Measurements from ENCODE around the gene TNFSF12.

TNFSF12 gene

GRCh38 chr17:7544911-7545310 lies 3.9 kb upstream of the TNFSF12 start:
- no peak for DNase-seq (ENCODE audit: low spot score)

DNA sequence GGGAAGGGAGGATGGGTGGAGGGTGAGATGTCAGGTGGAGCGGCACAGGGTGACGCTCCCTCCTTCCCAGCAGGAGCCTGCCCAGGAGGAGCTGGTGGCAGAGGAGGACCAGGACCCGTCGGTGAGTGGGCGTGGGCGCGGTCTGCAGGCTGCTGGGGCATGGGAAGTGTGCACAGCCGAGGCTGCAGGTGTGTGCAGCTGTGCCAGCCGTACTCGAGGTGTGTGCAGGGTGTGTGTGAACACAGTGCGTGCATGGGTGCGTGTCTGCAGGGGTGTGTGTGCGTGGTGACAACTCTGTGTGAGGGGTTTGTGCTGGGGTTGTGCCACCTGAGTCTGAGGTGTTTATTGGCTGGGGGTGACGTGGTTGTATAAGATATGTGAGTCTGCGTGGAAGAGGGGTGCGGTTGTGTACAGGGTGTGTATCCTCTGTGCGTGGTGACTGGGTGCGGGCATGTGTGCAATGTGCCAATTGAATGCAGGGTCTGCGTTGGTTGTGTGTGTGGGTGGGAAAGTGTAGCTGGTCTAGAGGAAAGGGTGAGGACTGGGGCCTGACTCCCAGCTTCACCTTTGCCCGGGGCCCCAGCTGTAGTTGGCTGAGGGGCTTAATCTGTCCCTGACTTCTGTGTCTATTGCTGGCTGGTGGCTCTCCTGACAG lies 670 bp downstream of the TNFSF12 start:
- DNase-seq (ENCODE audit: low spot score): no peak

GRCh38 chr17:7550344-7550743 lies 1.5 kb downstream of the TNFSF12 start:
- no peak for DNase-seq (ENCODE audit: low spot score)

- DNase-seq (ENCODE audit: low spot score): no peak
Measured at GRCh38 chr17:7551396-7551795, 2.5 kb downstream of the TNFSF12 start.

DNA sequence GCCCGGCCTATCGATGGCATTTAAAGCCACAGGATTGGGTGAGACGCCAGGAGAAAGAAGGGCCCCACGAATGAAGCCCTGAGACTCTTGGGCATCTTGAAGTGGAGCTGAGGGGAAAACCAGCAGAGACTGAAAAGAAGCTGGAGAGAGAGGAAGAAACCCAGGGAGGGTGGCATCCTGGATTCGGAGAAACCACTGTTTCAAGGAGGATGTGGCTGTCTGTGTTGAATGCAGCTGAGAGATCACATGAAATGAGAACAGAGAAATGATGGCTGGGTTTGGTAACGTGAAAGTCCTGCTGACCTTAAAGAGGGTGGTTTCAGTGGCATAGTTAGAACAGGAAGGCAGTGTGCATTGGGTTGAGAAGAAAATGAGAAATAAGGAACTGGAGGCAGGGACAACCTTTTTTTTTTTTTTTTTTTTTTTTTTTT lies 3.8 kb downstream of the TNFSF12 start:
- no peak for DNase-seq (ENCODE audit: low spot score)

GRCh38 chr17:7553356-7553755 lies 4.5 kb downstream of the TNFSF12 start:
- no peak for DNase-seq (ENCODE audit: low spot score)

DNA sequence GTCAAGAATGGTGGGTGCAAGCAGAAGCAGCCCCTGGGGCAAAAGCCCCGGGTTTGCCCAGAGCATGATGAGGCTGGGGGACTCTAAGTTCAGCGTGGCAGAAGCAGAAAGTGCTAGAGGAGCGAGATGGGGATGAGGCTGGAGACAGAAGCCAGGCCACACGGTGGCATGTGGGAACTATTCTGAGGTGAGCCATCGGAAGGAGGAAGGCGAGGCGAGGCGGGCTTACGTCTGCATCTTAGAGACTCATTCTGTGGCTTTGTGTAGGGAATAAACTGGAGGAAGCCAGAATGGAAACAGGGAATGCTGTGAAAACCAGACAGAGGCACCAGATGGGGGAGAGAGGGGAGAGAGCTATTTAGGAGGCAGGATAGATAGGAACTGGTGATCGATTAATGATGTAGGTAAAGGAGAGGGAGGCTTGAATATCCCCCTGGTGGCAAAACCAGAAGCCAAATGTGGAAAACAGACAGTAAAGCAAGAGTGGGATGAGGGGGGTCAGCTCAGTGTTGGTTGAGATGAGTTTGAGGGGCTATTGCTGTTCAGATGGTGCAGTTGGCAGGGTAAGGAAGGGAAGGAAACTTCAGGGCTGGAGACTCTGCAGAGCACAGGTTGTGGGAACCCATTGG lies 6.6 kb downstream of the TNFSF12 start:
- DNase-seq (ENCODE audit: low spot score): no peak

GRCh38 chr17:7556627-7557026 lies 7.8 kb downstream of the TNFSF12 start:
- no peak for DNase-seq (ENCODE audit: low spot score)

- DNase-seq (ENCODE audit: low spot score): no peak
Measured at GRCh38 chr17:7557147-7557764, 8.4 kb downstream of the TNFSF12 start.

DNA sequence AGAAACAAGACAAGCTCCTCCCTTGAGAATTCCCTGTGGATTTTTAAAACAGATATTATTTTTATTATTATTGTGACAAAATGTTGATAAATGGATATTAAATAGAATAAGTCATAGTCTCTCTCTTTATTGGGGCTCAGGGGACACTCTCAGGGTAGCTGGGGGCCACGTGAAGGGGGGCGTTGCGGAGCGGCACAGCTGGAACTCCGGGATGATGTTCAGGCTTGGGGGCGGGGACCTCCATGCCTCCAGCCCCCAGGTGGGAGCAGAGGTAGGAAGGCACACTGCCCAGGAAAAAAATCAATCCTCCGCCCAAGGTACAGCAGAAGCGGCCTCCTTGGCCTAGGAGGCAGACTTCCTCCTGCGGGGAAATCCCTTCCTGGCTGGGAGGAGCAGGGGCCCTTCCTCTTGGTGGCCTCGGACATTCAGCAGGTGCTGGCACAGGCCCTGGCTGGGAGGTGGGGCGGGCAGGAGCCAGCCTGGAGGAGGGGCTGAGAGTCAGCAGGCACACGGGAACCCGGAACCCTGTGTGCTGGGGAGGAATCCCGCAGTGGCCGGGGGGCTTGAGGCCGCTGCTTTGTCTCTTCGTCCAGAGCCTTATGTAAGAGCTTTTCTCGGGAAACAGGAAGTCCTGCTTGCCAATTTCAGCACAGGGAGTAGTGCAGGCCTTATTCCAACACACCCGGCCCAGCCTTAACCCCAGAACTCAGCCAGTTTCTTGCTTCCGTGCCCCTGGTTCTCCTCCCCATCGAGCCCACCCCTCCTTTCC lies 9.1 kb downstream of the TNFSF12 start:
- DNase-seq (ENCODE audit: low spot score): no peak

DNA sequence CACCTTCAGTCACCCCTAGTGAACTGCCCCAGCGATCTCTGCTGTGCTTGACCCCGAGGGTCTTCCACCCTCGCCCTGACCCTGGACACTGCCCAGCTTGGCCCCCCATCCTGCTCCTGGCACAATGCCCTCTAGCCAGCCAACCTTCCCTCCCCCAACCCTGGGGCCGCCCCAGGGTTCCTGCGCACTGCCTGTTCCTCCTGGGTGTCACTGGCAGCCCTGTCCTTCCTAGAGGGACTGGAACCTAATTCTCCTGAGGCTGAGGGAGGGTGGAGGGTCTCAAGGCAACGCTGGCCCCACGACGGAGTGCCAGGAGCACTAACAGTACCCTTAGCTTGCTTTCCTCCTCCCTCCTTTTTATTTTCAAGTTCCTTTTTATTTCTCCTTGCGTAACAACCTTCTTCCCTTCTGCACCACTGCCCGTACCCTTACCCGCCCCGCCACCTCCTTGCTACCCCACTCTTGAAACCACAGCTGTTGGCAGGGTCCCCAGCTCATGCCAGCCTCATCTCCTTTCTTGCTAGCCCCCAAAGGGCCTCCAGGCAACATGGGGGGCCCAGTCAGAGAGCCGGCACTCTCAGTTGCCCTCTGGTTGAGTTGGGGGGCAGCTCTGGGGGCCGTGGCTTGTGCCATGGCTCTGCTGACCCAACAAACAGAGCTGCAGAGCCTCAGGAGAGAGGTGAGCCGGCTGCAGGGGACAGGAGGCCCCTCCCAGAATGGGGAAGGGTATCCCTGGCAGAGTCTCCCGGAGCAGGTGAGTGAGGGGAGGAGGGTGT lies 9.9 kb downstream of the TNFSF12 start, which contains the start of gene TNFSF13:
TNFSF13 (plus strand) TSS at position 207 of the 776 bp plus-strand sequence; CDS start at position 497, 290 bp downstream.
- no peak for DNase-seq (ENCODE audit: low spot score)

DNA sequence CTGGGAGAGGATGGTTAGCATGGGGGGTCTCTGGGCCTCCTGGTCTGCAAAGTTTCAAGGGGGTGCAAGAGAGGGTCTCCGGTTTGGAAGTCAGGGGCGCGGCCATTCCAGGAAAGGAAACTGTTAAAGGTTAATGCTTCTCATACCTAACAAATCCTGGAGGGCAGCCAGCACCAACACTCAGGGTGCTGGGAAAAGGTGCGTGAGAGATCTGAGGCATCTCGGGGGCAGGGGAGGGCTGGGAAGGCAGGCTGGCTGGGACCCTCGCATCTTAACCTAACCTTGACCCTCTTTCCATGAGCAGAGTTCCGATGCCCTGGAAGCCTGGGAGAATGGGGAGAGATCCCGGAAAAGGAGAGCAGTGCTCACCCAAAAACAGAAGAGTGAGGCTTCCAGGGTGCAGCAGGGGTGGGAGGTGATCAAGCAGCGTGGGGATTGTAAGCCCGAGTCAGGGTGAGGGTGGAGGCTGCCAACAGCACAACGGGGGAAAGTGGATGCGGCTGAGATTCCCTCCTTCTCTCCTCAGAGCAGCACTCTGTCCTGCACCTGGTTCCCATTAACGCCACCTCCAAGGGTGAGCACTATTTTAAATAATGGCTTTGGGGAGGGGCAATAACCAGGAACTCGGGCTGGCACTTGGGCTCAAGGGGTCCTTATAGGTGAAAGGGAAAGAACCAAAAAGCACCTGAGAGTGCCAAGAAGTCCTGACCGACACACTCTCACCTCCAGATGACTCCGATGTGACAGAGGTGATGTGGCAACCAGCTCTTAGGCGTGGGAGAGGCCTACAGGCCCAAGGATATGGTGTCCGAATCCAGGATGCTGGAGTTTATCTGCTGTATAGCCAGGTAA lies 10.7 kb downstream of the TNFSF12 start:
- DNase-seq (ENCODE audit: low spot score): no peak

DNA sequence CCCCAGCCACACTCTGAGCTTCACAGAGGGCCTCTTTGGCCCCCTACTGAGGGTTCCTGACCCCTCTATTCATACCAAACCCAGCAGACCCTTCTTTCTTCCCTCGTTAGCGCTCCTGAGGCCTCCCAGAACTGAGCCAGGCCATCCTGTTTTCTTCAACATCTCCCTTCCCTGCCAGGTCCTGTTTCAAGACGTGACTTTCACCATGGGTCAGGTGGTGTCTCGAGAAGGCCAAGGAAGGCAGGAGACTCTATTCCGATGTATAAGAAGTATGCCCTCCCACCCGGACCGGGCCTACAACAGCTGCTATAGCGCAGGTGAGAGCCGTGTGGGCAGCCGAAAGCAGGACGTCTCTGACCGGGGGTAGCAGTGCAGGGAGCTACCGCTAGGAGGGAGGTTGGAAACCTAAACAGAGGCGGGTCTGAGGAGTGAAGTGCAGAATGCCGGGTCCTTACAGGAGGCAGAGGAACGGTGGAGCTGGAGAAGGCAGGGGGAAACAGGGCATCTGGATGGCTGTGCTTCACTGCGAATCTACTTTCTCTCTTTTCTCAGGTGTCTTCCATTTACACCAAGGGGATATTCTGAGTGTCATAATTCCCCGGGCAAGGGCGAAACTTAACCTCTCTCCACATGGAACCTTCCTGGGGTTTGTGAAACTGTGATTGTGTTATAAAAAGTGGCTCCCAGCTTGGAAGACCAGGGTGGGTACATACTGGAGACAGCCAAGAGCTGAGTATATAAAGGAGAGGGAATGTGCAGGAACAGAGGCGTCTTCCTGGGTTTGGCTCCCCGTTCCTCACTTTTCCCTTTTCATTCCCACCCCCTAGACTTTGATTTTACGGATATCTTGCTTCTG lies 11.5 kb downstream of the TNFSF12 start:
- peak; percentile 75 for DNase-seq (ENCODE audit: low spot score)

- peak; percentile 82 for DNase-seq (ENCODE audit: low spot score)
Measured at GRCh38 chr17:7561028-7561575, 12.2 kb downstream of the TNFSF12 start.

DNA sequence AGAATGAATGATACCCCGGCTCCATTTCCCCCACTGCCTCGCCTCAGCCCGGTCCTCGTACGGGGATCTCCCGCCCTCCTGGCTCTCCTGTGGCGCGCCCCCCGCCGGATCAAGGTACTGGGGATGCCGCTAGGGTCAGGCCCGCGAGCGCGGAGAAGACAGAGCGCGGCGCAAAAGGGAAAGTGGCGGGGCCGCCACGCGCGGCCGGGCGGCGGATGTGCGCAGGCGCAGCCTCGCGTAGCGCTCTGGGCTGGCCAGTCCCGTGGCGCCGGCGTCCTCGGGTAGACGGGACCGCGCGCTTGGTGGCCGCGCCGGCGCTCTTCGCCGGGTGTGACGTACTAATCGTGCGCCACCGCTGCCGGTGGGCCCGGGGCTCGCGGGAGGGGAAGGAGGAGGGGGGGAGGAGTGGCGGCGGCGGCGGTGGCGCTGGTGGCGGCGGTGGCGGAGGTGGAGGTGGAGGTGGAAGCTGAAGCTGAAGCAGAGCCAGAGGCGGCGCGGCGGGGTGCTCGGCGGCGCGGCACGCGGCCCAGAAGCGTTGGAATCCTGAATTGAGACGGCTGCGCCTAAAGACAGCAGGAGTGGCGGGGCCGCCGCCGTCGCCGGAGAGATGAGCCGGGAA lies 12.8 kb downstream of the TNFSF12 start, which contains the start of gene SENP3:
SENP3 (plus strand) TSS at position 331 of the 619 bp plus-strand sequence. CDS start 1,158 bp downstream, outside the sequence.
- DNase-seq (ENCODE audit: low spot score): peak; percentile 90

- DNase-seq (ENCODE audit: low spot score): no peak
Measured at GRCh38 chr17:7562208-7562605, 13.3 kb downstream of the TNFSF12 start.

DNA sequence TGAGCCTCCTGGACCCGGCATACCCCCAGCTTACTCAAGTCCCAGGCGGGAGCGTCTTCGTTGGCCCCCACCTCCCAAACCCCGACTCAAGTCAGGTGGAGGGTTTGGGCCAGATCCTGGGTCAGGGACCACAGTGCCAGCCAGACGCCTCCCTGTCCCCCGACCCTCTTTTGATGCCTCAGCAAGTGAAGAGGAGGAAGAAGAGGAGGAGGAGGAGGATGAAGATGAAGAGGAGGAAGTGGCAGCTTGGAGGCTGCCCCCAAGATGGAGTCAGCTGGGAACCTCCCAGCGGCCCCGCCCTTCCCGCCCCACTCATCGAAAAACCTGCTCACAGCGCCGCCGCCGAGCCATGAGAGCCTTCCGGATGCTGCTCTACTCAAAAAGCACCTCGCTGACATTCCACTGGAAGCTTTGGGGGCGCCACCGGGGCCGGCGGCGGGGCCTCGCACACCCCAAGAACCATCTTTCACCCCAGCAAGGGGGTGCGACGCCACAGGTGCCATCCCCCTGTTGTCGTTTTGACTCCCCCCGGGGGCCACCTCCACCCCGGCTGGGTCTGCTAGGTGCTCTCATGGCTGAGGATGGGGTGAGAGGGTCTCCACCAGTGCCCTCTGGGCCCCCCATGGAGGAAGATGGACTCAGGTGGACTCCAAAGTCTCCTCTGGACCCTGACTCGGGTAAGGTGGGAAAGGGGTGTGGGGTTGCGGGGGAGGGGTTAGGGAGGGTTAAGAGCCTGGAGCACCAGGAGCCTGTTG lies 14.4 kb downstream of the TNFSF12 start:
- DNase-seq (ENCODE audit: low spot score): no peak

- no peak for DNase-seq (ENCODE audit: low spot score)
Measured at GRCh38 chr17:7569571-7569970, 20.7 kb downstream of the TNFSF12 start.
